SKM-1 (cell line): ENCODE data around the gene MCRIP1.

Source experiments
- DNase-seq: peaks from one replicate; lab custom pipeline; 2025; ENCODE audit not compliant: unreplicated experiment; lab: John Stamatoyannopoulos, UW

Gene MCRIP1

DNA sequence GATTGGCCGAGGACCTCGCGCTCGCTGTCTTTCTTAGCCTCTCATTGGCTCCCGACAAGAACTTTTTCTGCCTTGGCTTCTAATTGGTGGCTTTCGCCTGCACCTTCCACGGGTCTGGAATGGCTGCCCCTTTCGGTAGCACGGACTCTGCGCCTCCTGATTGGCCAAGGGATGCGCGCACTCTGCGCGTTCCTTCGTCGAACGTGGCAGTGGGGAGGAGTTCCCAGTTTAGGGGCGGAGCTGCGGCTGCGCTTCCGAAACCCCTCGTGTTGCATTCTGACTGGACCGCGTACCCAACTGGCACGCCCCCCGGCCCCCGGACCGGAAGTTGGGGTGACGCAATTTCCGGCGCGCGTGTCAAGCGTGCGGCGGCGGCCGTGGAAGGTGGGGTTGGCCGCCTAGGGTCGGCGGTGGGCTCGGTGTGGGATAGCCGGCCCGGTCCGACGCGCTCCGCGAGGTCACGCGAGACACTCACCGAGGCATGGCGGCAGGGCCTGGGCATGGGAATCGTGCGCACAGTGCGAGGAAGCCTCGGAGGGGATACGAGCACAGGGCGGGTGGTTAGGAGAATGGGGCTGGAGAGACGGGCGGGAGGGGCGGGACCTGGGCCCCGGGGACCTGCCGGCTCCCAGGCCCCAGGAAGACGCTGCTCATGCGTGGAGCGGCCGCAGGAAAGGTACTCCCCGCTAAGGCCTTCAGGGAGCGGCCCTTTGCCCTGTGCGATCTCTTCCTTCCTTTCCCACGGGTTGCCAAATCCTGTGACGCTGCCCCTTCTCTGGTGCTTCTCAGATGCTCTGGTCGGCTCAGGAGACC lies 27.9 kb upstream of the MCRIP1 start:
- peak; percentile 99 for DNase-seq

DNA sequence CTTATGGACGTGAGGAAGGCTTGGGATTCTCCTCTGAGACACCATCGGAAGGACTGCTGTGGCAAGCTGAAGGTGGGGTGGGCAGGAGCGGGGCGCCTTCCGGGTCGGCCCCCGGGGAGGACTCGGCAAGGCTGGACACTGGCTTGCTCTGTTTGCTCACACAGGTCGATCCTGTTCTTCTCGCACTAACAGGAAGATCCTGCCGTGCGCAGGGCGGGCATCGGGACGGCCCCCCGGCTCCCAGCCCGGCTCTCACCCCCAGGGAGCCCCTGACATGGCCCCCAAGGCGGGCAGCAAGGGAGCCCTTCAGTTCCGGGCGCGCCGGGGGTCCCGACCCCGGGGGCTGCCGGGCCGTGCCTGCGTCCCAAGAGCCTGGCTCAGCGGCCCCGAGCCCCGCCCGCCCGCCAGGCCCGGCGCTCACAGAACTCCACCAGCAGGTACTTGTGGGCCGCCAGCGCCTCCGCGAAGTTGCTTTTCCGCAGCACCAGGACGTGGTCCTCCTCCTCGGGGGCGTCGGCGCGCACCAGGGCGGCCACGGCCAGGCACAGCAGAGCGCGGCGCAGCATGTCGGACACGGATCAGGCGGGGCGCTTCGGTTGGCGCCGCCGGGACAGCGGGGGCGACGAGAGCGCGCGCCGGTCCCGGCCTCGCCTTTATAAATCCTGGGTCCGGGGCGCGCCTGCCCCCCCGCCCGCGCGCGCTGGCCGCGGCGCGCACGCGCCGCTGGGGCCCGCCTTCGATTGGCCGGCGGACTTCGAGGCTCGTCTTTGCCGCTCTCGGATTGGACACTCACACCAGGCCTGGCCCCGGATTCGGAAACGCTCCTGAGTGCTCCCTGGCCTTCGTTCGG lies 27.0 kb upstream of the MCRIP1 start, which contains the start of gene P4HB:
Gene P4HB, minus strand, starts transcription at position 630 of the 850 bp plus-strand sequence. Its CDS starts 64 bp downstream, at position 566.
- DNase-seq = no peak

DNA sequence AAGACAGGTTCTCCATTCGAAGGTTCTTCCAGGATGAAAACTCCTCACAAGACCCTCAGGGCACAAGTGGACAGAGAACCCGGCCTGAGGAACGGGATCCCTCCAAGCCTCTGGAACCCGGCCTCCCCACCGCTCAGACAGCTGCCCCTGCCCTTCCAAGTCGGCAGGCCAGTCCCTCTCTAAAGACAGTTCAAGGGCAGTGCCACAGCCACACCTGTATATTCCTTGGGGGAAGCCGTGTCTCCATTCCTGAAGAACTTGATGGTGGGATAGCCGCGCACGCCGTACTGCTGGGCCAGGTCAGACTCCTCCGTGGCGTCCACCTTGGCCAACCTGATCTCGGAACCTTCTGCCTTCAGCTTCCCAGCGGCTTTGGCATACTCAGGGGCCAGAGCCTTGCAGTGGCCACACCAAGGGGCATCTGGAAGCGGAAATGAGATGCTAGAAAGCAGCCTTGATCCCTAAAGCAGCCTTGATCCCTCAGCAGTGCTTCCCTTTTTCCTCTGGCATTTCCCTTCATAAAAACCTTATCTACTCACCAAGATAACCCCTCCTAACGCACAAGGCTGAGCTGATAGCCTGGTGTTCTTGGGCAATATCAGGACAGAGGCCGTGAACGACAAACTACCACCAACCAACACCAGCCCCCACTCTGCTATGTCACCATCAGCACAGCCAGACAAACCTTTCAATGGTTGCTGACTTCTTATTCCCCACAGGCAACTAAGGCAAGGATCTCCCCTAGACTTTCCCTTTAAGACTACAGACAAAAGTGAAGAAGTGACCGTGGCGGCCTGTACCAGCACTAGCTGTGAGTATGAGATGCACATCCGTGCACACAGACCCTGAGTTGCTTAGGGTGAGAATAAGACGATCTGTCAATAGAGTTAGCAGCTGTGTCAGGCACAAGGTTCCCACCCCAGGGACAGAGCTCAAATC lies 26.1 kb upstream of the MCRIP1 start:
- no peak for DNase-seq

DNA sequence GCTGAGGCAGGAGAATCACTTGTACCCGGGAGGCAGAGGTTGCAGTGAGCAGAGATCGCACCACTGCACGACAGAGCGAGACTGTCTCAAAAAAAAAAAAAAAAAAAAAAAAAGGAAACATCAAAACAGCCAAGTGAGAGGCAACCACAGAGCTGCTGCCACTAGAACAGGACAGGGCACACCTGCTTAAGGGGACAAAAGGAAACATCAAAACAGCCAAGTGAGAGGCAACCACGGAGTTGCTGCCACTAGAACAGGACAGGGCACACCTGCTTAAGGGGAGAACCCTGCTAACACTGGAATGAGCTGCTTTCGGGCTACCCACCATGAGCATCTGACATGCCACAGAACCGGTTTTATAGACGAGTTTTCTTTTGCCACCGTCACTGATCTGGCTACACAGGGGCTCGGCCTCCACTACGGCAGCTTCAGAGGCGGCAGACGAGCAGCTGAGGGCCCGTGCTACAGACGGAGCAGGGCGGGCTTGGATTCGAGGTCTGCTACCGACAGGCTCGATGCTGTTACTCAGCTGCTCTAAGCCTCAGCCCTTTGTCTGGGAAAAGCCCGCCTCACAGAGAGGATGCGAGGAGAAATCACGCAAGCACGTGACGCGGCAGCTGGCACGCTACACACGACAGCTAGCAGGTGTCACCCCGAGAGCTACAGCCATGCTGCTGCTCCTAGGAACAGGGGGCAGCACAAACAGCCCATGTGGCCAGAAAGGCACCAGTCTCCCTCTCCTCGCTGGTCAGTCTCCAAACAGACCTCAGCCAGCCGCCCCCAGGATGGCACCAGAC lies 25.3 kb upstream of the MCRIP1 start:
- no peak for DNase-seq

DNA sequence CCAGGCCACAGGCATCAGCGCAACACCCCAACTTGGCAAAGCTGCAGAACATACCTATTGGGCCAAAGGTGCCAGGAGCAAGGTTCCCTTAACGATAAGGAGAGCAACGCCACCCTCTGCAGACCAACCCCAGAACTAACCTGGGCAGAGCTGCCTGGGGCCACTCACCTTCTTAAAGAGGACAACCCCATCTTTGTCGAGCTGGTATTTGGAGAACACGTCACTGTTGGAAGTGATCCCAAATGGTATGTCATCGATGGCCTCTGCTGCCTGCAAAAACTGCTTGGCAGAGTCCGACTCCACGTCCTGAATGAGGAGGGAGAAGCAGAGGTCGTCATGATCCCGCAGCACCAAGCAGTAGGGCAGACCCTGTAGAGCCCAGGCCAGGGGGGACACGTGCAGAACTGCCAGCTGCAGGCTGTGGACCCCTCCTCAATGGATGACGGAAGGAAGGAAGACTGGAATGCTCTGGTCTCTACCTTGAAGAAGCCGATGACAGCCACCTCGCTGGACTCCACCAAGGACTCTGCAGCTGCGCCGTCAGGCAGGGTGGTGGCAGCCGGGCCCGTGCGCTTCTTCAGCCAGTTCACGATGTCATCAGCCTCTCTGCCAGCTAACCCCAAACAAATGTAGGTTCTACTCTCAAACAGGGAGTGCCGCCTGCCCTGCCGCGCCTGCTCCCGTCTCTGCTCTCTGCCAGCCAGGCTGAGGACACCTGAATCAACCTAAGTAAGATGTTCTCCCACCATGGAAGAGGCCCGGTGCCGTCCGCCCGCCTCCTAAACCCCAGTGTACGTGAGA lies 22.1 kb upstream of the MCRIP1 start:
- DNase-seq = no peak

DNA sequence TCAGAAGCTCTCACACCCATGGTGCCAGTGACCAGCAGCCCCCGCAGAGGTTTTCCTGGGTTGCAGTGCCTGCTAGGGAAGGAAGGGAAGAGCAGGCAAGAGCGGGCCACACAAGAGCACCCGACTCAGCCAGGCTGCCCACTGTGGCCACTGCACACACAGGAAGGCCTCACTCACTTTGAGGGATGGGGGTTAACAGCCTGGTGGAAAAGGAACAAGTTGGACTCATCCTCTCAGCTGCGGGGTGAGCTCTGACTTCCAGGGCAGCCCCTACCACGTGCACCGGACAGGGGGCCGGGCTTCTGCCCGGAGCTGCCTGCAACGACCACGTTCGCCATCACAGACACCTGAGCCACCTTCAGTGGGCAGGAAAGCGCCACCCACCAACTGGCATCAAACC lies 19.1 kb upstream of the MCRIP1 start:
- DNase-seq = no peak

DNA sequence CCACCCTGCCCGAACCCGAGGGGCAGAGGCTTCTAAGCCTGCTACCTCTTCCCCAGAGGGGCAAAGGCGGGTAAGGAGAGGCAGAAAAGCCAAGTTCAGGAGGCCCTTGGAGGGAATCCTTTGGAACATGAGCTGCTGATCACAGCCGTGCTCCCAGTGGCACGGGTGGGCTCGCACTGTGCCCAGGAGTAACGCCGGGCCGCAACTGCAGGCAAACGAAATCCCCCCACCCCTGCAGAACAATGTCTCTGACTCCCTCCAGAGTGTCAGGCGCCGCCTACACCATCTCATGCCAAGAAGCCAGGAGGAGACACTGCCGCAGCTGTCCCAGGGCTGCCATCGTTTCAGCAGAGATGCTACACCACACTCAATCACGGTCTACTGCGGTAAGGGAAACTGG lies 18.3 kb upstream of the MCRIP1 start:
- DNase-seq = no peak

DNA sequence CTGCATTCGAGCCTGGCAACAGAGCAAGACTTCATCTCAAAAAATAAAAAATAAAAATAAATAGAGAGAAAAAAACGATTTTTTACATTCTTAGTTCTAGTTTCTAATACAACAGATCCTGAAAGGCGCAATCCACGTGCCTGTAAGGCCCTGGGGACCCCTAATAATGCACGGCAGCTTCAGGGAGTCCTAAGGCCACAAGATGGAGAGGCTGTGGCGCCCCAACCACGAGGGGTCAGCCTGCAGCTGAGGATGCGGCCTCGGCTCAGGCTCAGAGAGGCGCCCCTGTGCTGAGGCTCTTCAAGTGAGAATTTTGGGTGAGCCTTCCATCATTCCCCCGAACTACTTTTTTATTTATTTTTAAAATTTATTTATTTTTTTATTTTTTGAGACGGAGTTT lies 16.4 kb upstream of the MCRIP1 start:
- DNase-seq = no peak

DNA sequence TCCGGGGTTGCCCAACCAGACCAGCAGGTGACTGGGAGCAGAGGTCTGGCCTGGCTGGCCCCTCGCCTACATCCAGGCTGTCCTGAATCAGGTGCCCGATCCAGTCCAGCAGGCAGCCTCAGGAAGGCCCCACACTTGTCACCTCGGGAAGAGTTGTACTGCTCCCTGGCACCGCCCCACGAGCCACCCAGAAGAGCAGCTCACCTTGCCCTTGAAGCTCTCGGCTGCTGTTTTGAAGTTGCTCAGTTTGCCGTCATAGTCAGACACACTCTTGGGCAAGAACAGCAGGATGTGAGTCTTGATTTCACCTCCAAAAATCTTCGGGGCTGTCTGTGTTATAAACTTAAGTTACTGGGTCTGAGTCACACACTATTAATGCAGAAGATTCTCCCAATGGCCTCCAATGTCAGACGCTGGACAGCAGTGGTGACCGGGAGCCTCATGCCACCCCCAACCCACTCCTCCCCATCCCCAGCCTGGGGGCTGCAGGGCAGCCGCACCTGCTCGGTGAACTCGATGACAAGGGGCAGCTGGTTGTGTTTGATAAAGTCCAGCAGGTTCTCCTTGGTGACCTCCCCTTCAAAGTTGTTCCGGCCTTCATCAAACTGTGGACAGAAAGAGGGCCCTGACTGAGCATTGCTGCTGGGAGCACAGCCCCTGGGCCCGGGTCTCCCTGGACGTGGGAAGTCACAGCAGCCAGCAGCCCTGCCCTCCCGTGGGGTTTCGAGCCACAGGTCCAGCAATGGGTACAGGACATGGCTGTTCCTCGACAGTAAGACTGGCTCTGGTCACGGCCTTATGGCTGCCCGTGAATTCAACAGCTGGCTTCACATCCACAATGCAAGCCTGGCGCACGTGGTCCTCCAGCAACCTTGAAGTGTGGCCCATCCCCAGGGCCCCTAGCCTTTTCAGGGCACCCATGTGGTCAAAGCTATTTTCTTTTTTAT lies 13.9 kb upstream of the MCRIP1 start:
- DNase-seq = no peak

DNA sequence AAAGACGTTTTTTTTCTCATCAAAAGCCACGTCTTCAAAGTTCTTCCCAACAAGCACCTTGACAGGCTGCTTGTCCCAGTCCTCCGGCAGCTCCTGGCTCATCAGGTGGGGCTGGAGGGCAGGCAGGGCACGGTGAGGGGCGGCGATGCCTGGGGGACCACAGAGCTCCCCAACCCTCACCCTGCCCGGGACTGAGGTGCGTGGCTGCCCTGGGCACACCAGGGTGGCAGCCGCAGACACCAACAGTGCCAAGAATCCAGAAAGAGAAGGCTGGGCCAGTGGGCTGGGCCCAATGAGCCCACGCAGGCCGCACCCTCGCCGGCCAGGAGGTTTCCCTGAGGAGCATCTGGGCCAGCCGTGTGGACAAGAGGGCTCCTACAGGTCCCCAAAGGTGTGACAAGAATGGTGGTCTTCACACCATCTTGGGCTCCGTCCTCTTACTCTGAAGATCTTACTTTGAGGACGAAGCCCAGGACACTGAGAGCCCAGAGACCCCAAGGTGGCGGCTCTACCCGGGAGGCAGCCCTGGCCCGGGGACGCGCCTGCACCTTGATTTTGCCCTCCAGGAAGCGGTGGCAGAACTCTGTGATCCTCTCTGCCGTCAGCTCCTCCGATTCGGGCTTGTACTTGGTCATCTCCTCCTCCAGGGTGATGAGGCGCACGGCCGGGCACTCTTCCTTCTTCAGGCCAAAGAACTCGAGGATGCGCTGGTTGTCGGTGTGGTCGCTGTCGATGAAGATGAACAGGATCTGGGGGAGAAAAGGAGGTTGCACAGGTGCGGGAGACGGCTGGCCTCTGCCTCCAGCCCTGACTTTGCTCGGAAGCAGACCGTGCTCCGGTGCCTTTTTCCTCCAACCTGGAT lies 13.0 kb upstream of the MCRIP1 start:
- DNase-seq = no peak

DNA sequence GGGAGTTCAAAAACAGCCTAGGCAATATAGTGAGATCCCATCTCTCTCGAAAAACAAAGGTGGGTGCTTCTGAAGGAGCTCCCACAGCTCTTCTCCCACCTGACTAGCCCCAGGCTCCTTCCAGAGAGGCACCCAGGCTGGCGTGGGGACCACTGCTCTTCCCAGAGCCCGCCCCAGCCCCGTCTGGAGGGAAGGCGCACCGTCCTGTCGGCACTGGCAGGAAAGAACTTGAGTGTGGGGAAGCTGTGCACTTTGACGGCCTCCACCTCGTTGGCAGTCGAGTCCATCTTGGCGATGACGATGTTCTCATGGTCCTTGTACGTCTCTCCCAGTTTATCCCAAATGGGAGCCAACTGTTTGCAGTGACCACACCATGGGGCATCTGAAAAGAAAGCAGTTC lies 12.3 kb upstream of the MCRIP1 start:
- DNase-seq = no peak

DNA sequence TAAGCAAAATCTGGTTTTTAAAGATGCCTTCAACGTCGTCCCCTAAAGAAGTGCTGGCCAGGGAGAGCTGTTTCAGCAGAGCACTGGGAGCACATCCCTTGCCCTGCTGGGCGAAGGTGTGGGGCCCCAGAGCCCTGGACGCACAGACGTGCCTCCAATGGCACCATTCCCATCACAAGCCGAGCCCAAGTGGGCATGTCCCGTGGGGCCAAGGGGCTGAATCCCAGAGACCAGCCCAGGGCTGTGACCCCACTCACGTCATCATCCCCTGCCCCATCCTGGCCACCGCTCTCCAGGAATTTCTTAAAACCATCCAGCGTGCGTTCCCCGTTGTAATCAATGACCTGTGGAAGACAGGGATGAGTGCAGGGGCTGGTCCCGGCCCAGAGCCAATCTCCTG lies 11.8 kb upstream of the MCRIP1 start:
- no peak for DNase-seq

DNA sequence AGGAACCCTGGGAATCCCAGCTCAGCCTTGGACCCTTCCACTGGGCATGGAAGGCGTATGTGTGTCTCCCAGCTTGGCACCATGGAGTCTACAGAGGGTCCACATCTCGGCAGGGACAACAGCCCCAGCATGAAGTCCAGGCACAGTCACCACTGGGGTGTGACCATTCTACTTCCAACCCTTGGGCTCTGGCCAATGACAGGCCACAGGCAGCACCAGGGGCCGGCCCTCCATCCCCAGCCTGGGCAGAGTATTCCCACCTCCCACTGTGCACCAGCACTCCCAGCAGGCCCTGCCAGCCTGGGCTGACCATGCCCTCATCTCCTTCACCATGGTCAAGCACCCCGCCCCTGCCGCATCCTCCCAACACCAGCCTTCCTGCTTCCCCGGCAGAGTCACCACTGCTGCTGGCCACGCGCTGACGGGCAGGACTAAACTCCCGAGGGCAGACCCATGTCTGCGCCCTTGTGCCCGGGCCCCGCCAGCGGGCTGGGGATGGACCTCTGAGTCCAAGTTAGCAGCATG lies 11.3 kb upstream of the MCRIP1 start:
- no peak for DNase-seq

DNA sequence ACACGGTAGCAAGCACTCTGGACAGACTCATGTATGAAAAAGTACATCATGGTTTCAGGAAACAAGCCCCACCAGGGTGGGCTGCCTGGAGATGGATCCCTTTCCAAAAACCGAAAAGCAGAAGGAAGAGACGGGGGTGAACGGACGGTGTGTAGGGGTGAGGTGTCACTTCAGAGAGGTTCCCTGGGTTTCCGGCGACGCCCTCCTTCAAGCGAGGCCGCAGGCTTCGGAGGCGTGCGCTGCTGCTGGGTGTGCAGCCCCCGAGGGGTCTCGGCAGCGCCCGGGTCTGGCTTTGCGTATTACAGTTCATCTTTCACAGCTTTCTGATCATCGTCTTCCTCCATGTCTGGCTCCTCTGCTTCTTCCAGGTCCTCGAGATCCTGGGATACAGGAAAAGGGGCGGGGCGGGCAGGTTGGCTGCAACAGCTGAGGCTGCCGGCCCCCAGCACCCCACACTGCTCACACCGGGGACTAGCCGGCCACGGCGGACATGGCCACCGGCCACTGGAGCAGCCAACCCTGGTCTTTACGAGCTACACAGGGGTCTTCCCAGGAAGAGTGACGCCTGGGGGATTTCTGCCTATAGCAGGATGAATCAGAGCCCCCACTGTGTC lies 10.7 kb upstream of the MCRIP1 start:
- no peak for DNase-seq

DNA sequence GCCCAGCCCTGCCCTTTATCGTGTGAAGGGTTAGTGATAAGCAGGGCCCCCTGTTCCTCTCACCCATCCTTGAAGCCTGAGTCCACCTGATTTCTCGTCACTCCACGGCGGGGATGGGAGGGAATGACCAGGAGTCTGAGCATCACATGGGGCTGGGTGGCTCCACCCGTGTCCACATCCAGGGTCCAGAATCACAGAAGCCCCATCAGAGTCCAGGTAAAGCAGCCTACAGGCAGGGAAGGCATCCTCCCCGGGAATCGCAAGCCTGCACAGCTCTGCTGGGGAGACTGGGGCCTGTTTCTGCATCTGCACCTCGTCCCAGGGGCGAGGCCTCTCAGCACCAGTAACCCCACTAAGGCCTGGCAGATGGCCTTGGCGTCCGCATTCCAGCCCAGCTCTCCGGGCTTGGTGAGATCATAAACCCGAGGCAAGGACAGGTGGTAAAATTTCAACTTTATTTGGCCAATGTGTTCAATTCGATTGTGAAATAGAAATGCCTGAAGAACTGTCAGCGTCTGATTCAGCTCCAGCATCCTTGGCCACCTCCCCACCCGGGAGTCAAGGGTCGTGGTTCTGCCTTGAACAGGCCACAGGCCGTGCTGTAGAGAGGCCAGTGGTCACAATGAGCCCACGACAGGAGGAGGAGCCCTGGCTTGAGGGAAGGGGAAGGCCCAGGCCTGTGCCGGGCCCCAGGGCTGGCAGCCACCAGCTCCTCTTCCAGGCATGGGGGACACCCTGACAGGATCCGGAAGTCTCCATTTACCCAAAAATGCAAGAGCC lies 9.8 kb upstream of the MCRIP1 start:
- DNase-seq = no peak

DNA sequence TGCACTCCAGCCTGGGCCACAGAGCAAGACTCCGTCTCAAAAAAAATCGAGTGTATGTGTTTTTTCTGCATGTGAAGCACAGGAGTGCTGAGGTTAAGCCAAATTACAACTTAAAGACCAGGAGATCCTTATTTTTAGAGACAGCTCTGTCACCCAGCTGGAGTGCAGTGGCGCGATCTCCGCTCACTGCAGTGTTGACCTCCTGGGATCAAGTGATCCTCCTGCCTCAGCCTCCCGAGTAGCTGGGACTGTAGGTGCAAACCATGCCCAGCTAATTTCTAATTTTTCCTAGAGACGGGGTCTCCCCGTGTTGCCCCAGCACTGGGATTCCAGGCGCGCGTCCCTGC lies 9.3 kb upstream of the MCRIP1 start:
- no peak for DNase-seq
